Bronchial epithelial cell (primary cell): ENCODE data around the gene CRHBP. TPM values are rescaled to one million over a fixed set of nuclear protein-coding genes. Genes with fewer than 3 reads are reported as not detected.

Source experiments
- DNase-seq: peaks from one replicate; pipeline ENCODE4 v3.0.0-alpha.2; 2010; ENCODE audit warnings: low read depth
- FAIRE-seq: peaks from 2 replicates; lab custom pipeline; 2011; peaks lifted over from hg19 to GRCh38; lab: Jason Lieb, UNC
- H3K27me3 ChIP-seq: 2 replicates; pipeline ENCODE4 v1.5.1; 2011; ENCODE audit warnings: low read length; ENCODE audit not compliant: control insufficient read depth, insufficient read depth
- H3K36me3 ChIP-seq: 2 replicates; pipeline ENCODE4 v1.5.1; 2011; ENCODE audit warnings: low read length; ENCODE audit not compliant: control insufficient read depth, insufficient read depth
- H3K4me3 ChIP-seq: 2 replicates; pipeline ENCODE4 v1.5.1; 2011; ENCODE audit warnings: mild to moderate bottlenecking, low read depth, low read length, control low read depth
- CTCF ChIP-seq: IDR thresholded peaks from 2 replicates; pipeline ENCODE4 v1.5.1; 2011; ENCODE audit warnings: mild to moderate bottlenecking, moderate library complexity, low read length, control low read depth, inconsistent platforms; ENCODE audit not compliant: insufficient read depth, severe bottlenecking
- total RNA-seq: library from RNA; depleted of rRNA; stranded (reverse); fragments of >200 nt; gene quantifications from 2 replicates; pipeline ENCODE4 v1.2.1, GENCODE V29; 2014

CRHBP gene
- total RNA-seq, 1 donor from 2014 or later, result not detected

GRCh38 chr5:77010243-77010642, 57.4 kb downstream of the CRHBP start:
- no peak for DNase-seq
- FAIRE-seq, result no peak
- no peaks in the 10 kb centered on the region for H3K36me3 ChIP-seq

DNA sequence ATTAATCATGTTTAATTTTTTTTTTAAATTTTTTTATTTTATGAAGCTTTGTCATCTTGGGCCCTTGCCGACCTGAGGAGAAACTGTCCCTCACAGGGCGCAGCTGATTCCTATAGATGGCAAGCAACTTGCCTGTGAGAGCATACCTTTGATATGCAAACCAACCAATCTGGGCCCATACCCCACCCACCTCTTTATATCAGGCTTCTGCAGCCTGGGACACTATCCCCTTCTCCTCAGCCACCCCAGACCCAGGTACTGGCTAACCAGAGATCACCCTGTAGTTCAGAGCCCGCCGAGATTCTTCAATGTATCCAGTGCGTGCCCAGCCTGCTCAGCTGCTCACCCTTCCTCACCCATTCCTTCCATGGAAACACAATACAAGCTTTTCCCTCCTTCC, 58.7 kb downstream of the CRHBP start:
- no peak for TF ChIP-seq CTCF
- Histone ChIP-seq H3K27me3 (no peaks in the 10 kb centered on the region), H3K4me3 (no peak overlapping the region), H3K36me3 (no peaks in the 10 kb centered on the region)
- FAIRE-seq (no peak), DNase-seq (no peak)

More at GRCh38 chr5:77010243-77010642, 57.4 kb downstream of the CRHBP start:
- no peak overlapping the region for H3K4me3 ChIP-seq
- no peak for TF ChIP-seq CTCF
- no peaks in the 10 kb centered on the region for H3K27me3 ChIP-seq

DNA sequence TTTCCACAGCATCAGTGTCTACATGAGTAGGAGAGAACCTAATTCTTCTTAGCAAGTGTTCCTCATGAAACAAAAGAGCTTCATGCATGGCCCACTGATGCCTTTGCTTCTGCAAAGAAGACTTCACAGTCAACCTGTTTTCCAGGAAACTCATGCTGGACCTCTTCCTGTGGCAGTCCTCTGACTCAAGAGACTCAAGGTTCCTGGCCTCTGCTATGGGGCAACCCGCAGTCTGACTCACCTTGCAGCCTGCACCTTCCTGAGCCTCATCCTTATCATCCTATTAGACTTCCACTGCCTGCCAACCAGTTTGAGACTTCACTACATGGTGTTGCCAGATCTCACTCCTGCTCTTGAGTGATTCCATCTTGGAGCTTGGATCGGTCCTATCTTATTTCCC, 59.8 kb downstream of the CRHBP start:
- Histone ChIP-seq H3K36me3 (no peaks in the 10 kb centered on the region), H3K27me3 (no peaks in the 10 kb centered on the region), H3K4me3 (no peak overlapping the region)
- DNase-seq, result peak; percentile 76
- FAIRE-seq, result peak; percentile 23
- TF ChIP-seq CTCF, result no peak

DNA sequence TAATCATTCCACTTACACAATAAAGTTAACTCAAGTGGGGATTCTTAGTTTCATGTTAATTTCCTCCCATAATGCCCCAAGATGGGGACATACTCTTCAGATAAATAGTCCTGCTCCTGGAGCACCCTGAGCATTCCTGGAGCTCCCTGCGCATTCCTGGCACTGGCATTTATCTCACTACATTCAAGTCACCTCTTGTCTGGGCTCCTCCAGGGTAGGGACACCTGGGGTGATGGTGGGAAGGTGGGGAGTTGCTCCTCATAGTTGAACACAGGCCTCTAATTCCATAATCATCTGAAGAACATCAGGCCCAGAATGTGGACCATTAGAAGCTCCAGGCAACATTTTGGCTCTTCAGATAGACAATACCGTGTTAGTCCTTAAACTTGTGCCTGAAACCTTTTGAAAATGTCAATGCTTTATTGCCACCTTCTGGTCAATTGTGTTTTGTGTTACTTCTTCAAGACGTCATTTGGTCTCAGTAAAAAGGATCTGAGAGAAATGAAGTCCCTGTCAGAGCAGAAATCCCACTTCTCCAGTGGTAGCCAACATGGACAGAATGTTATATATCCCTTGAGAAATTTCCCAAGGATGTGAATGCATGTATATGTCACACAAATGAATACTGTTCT, 63.2 kb downstream of the CRHBP start:
- no peaks in the 10 kb centered on the region for H3K27me3 ChIP-seq
- peak; percentile 15 for TF ChIP-seq CTCF
- peak; percentile 47 for FAIRE-seq
- no peaks in the 10 kb centered on the region for H3K36me3 ChIP-seq
- DNase-seq, result peak; percentile 66
- no peak overlapping the region for H3K4me3 ChIP-seq

GRCh38 chr5:77016962-77017361, 64.1 kb downstream of the CRHBP start:
- no peaks in the 10 kb centered on the region for H3K27me3 ChIP-seq
- H3K4me3 ChIP-seq, result no peak overlapping the region
- no peak for FAIRE-seq
- no peaks in the 10 kb centered on the region for H3K36me3 ChIP-seq
- DNase-seq, result no peak
- no peak for TF ChIP-seq CTCF

GRCh38 chr5:77017668-77018067, 64.8 kb downstream of the CRHBP start:
- FAIRE-seq (no peak), DNase-seq (no peak)
- Histone ChIP-seq H3K36me3 (no peaks in the 10 kb centered on the region), H3K4me3 (no peak overlapping the region), H3K27me3 (no peaks in the 10 kb centered on the region)
- TF ChIP-seq CTCF, result no peak
